RWPE2 (cell line): ENCODE data around the gene SERINC3.

Experiments used
- ATAC-seq: fragments of 200-7000 bp; cut with Tn5 transposase; 3 replicates; pipeline ENCODE4 v1.9.1; 2021; ENCODE audit warnings: low read depth
- DNase-seq: peaks from one replicate; pipeline ENCODE4 v3.0.0-alpha.2; 2020; ENCODE audit warnings: low spot score
- H3K27ac ChIP-seq: fragments of 450-650 bp; 2 replicates; pipeline ENCODE4 v1.5.1; 2017; ENCODE audit warnings: mild to moderate bottlenecking; ENCODE audit not compliant: poor library complexity, severe bottlenecking
- H3K27me3 ChIP-seq: fragments of 250-450 bp; sonication (Bioruptor Pico); 2 replicates; pipeline ENCODE4 v1.5.1; 2021; ENCODE audit warnings: mild to moderate bottlenecking, moderate library complexity; ENCODE audit not compliant: insufficient read depth, poor library complexity, severe bottlenecking
- H3K36me3 ChIP-seq: fragments of 250-450 bp; sonication (Bioruptor Pico); 2 replicates; pipeline ENCODE4 v1.5.1; 2020; ENCODE audit warnings: low read depth, mild to moderate bottlenecking, moderate library complexity
- H3K4me1 ChIP-seq: fragments of 250-450 bp; sonication (Bioruptor Pico); 2 replicates; pipeline ENCODE4 v1.5.1; 2021; ENCODE audit warnings: mild to moderate bottlenecking, moderate library complexity; ENCODE audit not compliant: insufficient read depth, poor library complexity, severe bottlenecking
- H3K4me3 ChIP-seq: fragments of 250-450 bp; sonication (Bioruptor Pico); 2 replicates; pipeline ENCODE4 v1.5.1; 2021; ENCODE audit warnings: mild to moderate bottlenecking, moderate library complexity; ENCODE audit not compliant: severe bottlenecking
- H3K9me3 ChIP-seq: fragments of 250-450 bp; sonication (Bioruptor Pico); 2 replicates; pipeline ENCODE4 v1.5.1; 2021; ENCODE audit warnings: mild to moderate bottlenecking, moderate library complexity; ENCODE audit not compliant: severe bottlenecking
- TF ChIP-seq, protein P1 (sequence below): fragments of 450-650 bp; IDR thresholded peaks from one replicate; pipeline ENCODE4 v1.5.1; 2017; ENCODE audit warnings: mild to moderate bottlenecking, moderate library complexity; ENCODE audit not compliant: poor library complexity, severe bottlenecking

The SERINC3 gene

DNA sequence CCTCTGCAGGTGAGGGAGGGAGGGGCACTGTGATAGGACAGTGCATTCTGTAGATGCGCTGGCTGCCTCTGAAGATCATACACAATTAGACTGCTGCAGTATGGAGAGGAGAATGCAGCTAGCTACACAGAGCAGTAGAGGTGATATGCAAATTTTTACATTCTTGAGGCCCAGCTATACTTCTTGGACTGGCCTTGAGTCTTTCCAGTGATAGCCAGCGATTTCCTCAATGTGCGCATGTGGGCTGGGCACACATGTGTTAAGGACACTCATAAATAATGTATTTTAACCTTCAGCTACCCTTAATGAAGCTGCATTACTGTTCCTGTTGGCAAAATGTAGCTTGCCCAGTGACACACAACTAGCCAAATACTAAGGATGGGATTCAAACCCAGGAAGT, 27.2 kb downstream of the SERINC3 start:
- no peaks in the 10 kb centered on the region for H3K27me3 ChIP-seq
- peaks cover 43% of the 10 kb centered on the region for H3K4me1 ChIP-seq
- no peaks in the 10 kb centered on the region for H3K9me3 ChIP-seq
- H3K36me3 ChIP-seq, result peaks cover 83% of the 10 kb centered on the region
- H3K27ac ChIP-seq, result peak overlapping the region; percentile 98
- DNase-seq (no peak), ATAC-seq (peak; percentile 0; the same call in 1 of the 3 replicates)
- TF ChIP-seq, protein P1, sequence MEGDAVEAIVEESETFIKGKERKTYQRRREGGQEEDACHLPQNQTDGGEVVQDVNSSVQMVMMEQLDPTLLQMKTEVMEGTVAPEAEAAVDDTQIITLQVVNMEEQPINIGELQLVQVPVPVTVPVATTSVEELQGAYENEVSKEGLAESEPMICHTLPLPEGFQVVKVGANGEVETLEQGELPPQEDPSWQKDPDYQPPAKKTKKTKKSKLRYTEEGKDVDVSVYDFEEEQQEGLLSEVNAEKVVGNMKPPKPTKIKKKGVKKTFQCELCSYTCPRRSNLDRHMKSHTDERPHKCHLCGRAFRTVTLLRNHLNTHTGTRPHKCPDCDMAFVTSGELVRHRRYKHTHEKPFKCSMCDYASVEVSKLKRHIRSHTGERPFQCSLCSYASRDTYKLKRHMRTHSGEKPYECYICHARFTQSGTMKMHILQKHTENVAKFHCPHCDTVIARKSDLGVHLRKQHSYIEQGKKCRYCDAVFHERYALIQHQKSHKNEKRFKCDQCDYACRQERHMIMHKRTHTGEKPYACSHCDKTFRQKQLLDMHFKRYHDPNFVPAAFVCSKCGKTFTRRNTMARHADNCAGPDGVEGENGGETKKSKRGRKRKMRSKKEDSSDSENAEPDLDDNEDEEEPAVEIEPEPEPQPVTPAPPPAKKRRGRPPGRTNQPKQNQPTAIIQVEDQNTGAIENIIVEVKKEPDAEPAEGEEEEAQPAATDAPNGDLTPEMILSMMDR, result no peak
- H3K4me3 ChIP-seq, result no peak overlapping the region

DNA sequence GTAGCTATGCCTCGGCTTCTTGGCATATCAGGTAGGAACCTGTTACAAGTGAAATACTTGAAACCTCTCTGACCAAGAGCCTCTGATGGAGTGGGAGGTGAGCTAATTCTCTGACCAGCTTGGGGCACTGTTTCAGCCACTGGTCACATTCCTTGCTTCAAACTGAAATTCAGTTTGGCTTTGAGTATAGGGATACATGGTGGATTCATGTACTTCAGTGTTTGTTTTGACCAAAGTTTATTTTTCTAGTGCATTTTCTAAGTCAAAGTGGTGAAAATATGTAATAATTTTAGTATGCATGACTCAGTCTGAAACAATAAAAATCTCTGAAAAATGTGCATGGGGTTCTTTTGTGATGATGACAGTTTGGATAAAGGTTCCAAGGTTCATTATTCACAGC, 27.6 kb downstream of the SERINC3 start:
- Histone ChIP-seq H3K36me3 (peaks cover 83% of the 10 kb centered on the region), H3K4me3 (no peak overlapping the region), H3K27me3 (no peaks in the 10 kb centered on the region), H3K4me1 (peaks cover 43% of the 10 kb centered on the region), H3K9me3 (no peaks in the 10 kb centered on the region), H3K27ac (peak overlapping the region; percentile 98)
- TF ChIP-seq, protein P1, result peak; percentile 2
- peak; percentile 47 for DNase-seq
- ATAC-seq, result peak; percentile 1; the same call in 1 of the 3 replicates

DNA sequence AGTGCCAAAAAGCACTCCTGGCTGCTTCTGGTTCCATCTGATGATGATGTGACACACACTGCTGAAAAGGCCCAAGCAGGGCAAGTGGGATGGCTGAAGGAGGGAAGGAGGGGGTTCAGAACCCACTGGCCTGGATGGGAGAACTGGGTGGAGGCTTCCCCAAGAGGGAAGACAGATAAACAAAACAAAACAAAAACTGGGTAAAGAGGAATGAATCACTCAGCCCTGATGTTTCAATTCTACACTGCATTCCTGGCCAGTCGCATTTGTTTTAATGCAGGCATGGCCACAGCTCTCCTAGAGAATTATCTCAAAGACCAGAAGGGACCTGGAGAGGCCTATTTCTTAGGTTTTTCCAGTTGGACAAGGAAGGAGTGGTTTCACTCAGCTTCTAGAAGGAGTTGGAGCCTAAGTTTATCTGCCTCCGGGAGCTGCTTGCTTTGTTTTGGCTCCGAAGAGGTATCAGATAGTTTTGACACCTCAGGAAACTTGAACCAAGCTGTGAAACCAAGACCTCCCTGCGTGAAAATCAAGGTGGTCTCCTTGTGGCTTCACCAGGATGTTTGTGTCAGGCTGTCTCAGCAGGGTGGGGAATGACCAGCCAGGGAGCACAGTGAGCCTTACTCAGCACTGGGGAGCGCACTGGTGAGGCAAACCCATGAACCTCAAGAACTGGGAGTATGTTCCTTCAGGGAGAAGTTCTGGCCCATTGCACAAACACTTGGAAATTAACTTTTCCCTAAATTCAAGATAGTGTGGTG, 30.1 kb downstream of the SERINC3 start:
- Histone ChIP-seq H3K27ac (no peak overlapping the region), H3K9me3 (no peaks in the 10 kb centered on the region), H3K27me3 (no peaks in the 10 kb centered on the region), H3K4me3 (no peak overlapping the region), H3K36me3 (peaks cover 90% of the 10 kb centered on the region), H3K4me1 (peaks cover 30% of the 10 kb centered on the region)
- TF ChIP-seq, protein P1, result no peak
- peak; percentile 66 for DNase-seq
- no peak for ATAC-seq

DNA sequence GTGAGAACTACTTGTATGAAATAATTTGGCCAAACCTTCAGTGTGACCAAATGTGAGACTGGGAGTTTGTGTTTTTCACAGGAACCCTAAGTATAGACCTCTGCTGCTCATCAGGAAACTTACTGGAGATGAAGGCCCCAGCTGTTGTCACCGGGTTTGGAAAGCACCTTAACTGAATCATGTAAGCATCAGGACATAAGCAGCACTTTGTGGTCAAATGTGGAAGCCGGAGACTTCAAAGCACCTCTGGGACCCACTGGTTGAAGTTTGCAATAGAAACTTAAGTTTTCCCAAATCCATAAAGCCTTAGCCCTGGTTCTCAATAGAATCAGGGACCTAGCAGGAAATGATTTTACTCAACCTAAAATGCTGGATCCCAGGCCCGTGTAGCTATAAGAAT, 31.9 kb downstream of the SERINC3 start:
- DNase-seq (no peak), ATAC-seq (no peak)
- H3K27me3 ChIP-seq, result no peaks in the 10 kb centered on the region
- TF ChIP-seq, protein P1, result no peak
- no peak overlapping the region for H3K4me3 ChIP-seq
- peaks cover 96% of the 10 kb centered on the region for H3K36me3 ChIP-seq
- no peak overlapping the region for H3K27ac ChIP-seq
- peaks cover 11% of the 10 kb centered on the region for H3K4me1 ChIP-seq
- H3K9me3 ChIP-seq, result no peaks in the 10 kb centered on the region

DNA sequence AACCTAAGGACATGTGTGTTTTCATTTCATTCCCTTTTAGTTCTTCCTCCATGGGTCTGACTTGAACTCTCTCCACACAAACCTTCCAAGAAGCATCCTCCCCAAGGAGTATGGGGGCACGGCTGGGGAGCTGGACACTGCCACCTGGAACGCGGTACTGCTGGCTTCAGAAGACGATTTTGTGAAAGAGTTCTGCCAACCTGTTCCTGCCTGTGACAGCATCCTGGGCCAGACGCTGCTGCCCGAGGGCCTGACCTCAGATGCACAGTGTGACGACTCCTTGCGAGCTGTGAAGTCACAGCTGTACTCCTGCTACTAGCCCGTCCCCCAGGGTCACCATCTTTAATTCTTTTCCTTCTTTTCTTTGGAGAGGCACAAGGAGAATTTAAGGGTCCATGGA, 32.6 kb downstream of the SERINC3 start:
- H3K27ac ChIP-seq, result no peak overlapping the region

More for the DNA sequence above, 32.6 kb downstream of the SERINC3 start:
- DNase-seq (peak; percentile 66), ATAC-seq (no peak)
- H3K4me1 ChIP-seq, result peaks cover 4% of the 10 kb centered on the region
- H3K4me3 ChIP-seq, result no peak overlapping the region
- TF ChIP-seq, protein P1, result no peak
- H3K9me3 ChIP-seq, result no peaks in the 10 kb centered on the region
- H3K27me3 ChIP-seq, result no peaks in the 10 kb centered on the region
- H3K36me3 ChIP-seq, result peaks cover 96% of the 10 kb centered on the region
